K562 (cell line): ENCODE results near the gene SENP3.

ENCODE experiments used
- CREB3 ChIP-seq: fragments of 450-650 bp; conservative IDR thresholded peaks from 2 replicates; pipeline ENCODE4 v1.6.1; 2016; ENCODE audit warnings: missing genetic modification characterization, low read depth, mild to moderate bottlenecking, missing compliant biosample characterization, moderate library complexity
- FOXP4 ChIP-seq: sonication (generic); formaldehyde crosslinking; IDR thresholded peaks from 2 replicates; pipeline ENCODE4 v1.8.0; 2022; ENCODE audit warnings: mild to moderate bottlenecking, missing genetic modification reagents, borderline replicate concordance
- PKNOX1 ChIP-seq: fragments of 450-650 bp; IDR thresholded peaks from 2 replicates; pipeline ENCODE4 v1.6.1; 2016

GRCh38 chr17:7552621-7553051 is 9.1 kb upstream of the SENP3 start:
- no peak for TF ChIP-seq CREB3
- no peak for TF ChIP-seq PKNOX1
- TF ChIP-seq FOXP4 (CRISPR knock-in tag), result no peak
